NB4 (cell line): ENCODE data around the gene SOCS1.

Experiments used
- DNase-seq: peaks from one replicate; pipeline ENCODE4 v3.0.0; 2010; ENCODE audit warnings: low read depth
- H3K4me3 ChIP-seq: one replicate; pipeline ENCODE4 v1.5.1; 2011; ENCODE audit warnings: mild to moderate bottlenecking, low read depth, low read length, moderate library complexity
- CTCF ChIP-seq: IDR thresholded peaks from one replicate; pipeline ENCODE4 v1.5.1; 2012; ENCODE audit warnings: low read depth, low read length
- MAX ChIP-seq: IDR thresholded peaks from 2 replicates; pipeline ENCODE4 v1.6.1; 2011; ENCODE audit warnings: low read depth, low read length
- MYC ChIP-seq: IDR thresholded peaks from 2 replicates; pipeline ENCODE4 v1.6.1; 2011; ENCODE audit warnings: low read depth, low read length
- POLR2A ChIP-seq: IDR thresholded peaks from 2 replicates; pipeline ENCODE4 v1.6.1; 2011; ENCODE audit warnings: mild to moderate bottlenecking; ENCODE audit not compliant: insufficient read length; ENCODE audit errors: extremely low read depth

Gene SOCS1

GRCh38 chr16:11232302-11232851, 23.6 kb downstream of the SOCS1 start:
- no peak for DNase-seq
- TF ChIP-seq MYC (no peak), POLR2A (no peak), MAX (no peak), CTCF (no peak)
- no peak overlapping the region for H3K4me3 ChIP-seq

GRCh38 chr16:11231367-11231970, 24.5 kb downstream of the SOCS1 start:
- no peak overlapping the region for H3K4me3 ChIP-seq
- DNase-seq, result no peak
- no peak for TF ChIP-seq POLR2A
- TF ChIP-seq CTCF, result no peak
- TF ChIP-seq MYC, result no peak
- TF ChIP-seq MAX, result no peak

GRCh38 chr16:11229906-11230305, 26.1 kb downstream of the SOCS1 start:
- DNase-seq, result no peak
- TF ChIP-seq MYC (no peak), CTCF (no peak), POLR2A (no peak), MAX (no peak)
- no peak overlapping the region for H3K4me3 ChIP-seq

GRCh38 chr16:11229432-11229831, 26.6 kb downstream of the SOCS1 start:
- no peak overlapping the region for H3K4me3 ChIP-seq
- TF ChIP-seq MYC (no peak), MAX (no peak), POLR2A (no peak), CTCF (no peak)

GRCh38 chr16:11225677-11226549, 30.1 kb downstream of the SOCS1 start:
- no peak overlapping the region for H3K4me3 ChIP-seq
- TF ChIP-seq MAX (no peak), CTCF (no peak), POLR2A (no peak), MYC (no peak)
- no peak for DNase-seq

More at GRCh38 chr16:11229432-11229831, 26.6 kb downstream of the SOCS1 start:
- no peak for DNase-seq
